ENCODE results near the gene PCBP3.

- TF ChIP-seq CTCF (IDR thresholded peaks at IDR 0.05) (no peak), POLR2A (IDR thresholded peaks at IDR 0.05) (no peak)
These were observed 138.2 kb downstream of the PCBP3 start for GRCh38 chr21:45781741-45782140.

Measured in lower leg skin (tissue), 3 donors.